Germinal center (tissue), 1 donor: ENCODE results near the gene HIRA.
A peak's percentile ranks its signal among the peaks of the same experiment; 100 is the strongest.
"Not testable (repeated sequence)": the region's sequence is repeated elsewhere in the genome, so short reads cannot be mapped to it uniquely, and the experiment has no call there.

ENCODE experiments used
- DNase-seq: peaks from one replicate; pipeline ENCODE4 v3.0.0; 2012; ENCODE audit warnings: mixed read lengths, low spot score

Gene HIRA

DNA sequence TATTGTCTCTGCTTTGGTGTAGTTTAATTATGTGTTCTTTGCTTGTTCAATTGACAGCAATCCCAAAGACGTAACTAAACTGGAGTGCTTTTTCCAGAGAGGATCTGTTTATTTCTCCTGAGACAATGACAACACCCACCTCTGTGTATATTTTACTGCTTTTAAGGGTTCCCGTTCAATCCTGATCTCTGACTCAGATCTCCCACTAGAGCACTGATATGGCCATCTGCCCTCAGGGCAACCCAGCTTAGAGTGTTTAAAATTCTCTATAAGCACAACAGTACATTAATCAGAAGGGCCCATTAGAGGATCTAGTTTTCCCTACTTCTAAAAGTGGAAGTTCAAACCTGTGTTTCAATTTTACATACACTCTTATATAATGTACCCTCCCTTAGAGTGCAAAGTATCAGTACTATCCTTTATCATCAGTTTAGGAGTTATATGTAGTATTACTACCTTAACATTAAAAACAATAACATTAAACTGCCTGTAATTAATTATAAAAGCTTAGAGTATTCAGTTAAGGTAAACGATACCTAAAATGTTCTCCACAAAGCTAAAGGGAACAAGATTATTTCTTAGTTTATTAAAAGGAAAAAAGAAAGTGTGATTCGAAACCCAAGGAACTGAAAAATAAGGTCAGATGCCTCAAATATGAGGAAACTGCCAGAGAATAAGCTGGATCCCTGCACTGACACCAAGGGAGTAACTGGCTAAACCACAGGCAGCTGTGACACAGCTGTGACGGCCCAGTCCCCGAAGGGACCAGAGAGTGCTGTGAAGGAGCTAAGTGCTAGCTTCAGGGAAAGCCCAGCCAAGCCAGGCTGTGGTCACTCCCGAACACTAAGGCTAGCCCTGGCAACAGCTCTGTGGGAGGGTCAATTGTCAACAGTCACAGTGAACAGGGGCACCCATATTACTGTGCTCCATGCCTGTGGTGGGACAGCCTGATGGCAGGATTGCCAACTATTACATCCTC is 32.2 kb upstream of the HIRA start:
- DNase-seq = no peak

DNA sequence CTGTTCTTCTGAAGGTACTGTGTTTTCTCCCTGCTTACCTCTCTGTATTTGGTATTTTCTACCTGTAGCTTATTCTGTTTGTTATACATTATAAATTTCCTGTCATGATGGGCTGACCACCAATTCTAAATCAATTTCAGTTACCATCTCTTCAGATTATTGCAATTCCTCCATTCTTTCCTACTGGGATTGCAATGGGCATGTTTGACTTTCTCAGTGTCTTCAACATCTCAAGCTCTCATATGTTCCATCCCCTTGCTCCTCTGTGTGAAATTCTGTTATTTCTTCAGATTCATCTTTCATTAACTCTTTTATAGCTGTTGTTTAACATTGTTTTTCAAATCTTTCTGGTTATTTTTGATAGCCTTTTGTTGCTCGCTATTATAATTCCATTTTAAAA is 31.5 kb upstream of the HIRA start:
- no peak for DNase-seq

DNA sequence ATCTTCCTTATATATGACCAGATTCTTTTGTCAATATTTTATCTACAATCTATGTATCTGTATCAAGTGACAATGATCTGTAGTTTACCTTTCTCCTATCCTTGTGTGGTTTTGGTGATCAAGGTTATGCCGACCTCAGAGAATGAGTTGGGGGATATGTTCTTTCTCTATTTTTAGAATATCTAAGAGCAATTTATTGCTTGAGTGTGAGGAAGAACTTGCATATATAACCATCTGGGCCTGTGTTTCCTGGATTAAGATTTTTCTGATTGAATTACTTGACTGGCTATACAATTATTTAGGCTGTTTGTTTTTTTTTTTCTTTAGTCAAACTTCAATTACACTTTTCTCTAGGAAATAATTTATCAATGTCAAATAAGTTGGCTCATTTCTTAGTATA is 30.0 kb upstream of the HIRA start:
- no peak for DNase-seq

DNA sequence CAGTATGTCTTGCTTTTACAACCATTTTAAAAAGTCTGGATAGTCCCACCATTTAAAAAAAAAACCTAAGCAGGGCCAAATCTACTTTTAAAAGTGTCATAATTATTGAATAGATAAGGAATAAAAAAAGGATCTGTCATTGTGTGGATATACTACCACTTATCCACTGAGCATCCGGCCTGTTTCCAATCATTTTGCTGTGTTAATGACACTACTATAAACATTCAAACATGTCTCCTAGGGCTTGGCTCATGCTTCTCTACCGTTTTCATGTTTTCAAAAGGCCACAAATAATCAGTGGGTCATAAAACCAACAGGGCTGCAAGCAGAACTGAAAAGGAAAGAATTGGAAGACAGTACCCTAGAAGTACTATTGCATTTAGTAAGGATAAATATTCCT is 28.5 kb upstream of the HIRA start:
- DNase-seq = no peak

DNA sequence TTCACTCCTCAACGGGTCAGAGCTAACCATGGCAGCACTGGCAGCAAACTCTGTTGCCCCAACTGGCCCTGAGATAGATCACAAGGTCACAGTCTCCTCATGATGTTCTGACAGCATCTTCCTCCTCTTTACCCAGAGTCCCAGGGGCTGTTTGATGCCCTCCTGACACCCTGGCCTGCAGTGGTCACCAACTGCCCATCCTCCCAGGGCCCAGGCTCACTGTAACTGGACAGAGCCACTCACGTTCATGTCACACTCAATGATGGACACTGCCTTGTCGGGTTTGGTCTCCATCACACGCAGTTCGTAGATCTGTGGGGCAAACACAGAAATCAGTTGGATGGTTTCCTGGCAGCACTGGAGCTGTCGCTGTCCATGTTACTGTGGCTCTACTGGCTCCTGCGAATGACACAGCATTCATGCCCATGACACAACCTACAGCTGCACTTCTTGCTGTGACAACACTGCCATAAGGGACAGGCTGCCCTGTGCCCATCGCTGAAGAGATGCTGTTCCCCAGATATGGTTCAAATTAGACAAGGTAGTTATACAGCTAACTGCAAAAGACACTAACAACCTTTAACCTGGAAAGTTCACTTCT is 26.4 kb upstream of the HIRA start:
- no peak for DNase-seq

DNA sequence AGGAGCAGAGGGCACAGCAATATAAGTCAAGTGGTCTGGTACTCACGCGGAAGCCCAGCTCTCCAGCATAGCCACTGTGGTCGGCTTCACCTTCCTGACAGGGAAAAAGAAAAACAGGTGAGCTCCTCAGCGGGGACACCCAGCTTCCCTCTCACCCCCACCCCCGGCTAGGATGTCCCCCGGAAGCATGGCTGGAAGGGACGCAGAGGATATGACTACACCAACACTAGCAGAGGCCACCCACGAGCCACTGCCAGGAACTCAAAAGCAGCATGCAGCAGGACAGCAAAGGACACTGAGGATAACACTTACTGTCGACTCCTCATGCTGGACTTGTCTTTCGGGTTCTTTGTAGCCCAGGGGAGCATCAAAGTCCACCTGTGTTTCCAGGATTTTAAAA is 25.0 kb upstream of the HIRA start:
- no peak for DNase-seq

DNA sequence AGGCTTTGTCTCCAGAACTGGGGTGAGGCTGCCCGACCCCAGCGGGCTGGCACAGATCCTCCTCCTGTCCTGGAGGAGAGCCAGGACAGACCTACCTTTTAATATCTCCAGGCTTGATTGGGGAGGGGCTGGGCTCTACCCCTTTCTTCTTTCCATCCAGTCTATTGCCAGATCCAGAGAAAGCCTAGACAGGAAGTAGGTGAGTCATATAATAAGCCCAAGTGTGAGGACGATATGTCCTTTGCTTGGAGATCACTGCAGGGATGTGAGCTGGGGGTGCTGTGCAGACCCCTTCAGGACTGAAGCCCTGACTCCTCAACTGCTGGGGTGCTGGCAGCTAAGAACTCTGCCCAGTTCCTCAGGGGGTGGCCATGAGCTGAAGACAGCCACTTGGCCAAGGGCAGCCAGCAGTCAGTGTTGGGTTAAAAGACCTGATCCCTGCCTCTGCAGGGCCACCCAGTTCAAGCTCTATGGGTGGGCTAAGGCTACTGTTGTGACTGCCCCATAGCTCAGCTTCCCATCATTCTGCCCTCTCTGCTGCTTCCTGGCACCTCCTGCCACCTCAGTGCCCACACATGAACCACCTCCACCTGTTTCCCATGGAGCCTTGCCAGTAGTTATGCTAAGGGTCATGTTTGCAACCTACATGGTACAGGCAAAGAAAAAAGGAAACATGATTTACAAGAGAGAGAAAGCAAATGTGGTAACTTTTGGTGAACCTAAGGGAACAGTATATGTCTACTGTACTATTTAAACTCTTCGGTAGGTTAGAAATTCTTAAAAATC is 24.2 kb upstream of the HIRA start:
- no peak for DNase-seq

DNA sequence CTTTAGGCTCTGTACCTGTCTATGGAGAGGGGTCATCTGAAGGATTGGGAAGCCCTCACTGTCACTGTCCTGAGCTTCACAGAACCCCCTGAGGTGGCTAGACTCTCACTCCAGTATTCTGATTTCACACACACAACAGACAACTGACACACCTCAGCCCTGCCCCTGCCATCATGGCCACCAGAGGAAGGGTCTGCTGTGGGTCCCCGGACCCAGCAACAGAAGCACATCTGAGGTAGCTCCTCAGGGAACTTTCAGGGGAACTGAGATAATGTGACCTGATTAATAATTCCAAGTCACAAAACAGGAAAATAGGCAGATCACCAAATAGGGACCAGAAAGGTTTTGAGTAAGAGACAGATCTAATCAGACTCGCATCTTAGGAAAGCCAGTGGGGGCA is 23.5 kb upstream of the HIRA start:
- no peak for DNase-seq

DNA sequence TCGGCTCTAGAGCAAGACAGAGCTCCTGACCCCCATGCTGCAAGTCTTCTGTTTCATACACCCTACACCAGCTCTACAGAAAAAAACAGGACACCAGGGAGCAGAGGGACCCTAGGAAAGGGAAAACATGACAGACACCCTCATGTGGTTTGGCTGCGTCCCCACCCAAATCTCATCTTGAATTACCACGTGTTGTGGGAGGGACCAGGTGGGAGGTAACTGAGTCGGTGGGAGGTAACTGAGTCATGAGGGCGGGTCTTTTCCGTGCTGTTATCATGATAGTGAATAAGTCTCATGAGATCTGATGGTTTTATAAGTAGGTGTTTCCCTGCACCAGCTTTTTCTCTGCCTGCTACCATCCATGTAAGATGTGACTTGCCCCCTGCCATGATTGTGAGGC is 22.6 kb upstream of the HIRA start:
- DNase-seq = no peak

DNA sequence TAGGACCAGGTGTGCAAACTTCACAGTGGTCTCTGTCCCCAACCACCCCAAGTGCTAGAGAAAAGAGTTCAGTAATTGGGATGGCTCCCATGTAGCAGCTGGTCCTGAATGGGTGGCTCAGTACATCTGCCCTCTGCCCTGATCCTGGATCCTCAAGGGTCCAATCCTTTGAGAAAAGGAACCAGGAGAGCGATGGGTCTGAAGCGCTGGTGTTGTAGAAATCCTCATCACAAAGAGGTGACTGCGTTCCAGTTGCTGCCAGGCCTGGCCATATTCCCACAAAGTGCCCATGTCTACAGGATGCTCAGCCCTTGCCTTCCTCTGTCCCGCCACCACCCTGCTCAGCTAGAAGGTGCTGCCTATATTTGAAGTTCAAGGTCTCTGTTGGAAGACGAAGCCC is 22.2 kb upstream of the HIRA start:
- no peak for DNase-seq

DNA sequence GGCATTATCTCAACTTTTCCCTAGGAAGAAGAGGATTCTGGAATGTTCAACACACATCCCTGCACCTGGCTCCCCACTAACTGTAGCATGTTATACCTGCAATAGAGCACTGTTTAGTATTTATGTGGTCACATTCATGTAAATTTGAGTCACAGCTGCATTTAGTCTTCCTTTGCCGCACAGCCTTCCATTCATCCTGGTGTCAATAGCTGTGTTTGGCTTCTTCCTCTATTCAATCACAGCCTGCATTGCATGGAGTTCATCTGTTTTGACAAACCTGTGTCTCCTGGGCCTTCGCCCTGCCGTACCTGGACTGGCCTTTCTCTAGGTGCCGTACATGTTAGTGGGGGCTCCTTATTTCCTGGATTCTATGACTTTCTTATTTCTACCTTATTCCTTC is 20.0 kb upstream of the HIRA start:
- no peak for DNase-seq

DNA sequence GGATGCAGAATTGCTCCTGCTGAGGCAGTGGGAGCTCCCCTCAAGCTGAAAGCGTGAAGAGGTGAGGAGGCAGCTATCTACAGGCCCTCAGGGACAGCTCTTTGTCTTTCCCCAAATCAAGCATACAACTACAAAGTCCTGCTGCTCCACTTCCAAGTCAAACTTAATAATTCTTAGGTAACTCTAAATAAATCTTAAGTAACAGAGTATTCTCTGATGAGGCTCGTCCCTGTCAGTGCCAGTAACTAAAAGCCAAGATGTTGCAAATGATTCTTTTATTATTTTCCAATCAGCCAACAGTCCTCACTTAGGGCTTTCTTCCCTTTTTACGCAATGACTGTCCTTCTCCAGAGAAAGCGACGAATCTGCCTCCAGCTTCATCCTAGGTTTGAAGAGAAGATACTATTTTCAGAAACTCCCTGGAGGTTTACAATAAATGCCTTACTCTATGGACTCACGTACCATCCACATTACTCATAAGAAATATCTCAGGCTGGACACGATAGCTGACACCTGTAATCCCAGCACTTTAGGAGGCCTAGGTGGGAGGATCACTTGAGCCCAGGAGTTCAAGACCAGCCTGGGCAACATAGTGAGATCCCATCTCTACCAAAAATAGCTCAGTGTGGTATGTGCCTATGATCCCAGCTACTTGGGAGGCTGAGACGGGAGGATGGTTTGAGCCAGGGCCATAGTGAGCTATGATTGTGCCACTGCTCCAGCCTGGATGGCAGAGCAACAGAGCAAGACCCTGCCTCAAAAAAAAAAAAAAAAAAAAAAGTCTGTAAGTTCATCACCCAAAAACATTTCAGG is 19.0 kb upstream of the HIRA start:
- DNase-seq = no peak

DNA sequence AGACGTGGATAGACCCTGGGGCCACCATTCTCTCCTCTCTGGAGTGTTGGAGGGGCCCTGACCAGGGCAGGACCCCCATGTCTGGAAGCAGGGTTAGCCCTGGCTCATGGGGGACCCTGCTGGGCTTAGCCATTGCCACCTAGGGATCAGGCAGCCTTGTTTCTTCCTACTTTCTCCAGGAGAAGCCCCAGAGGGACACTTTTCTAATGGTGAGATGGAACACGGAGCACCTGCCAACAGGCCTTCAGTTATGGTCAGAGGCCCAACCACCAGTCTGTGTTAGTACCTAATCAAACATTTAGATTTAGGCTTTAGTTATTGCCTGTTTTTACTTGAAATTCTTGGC is 17.9 kb upstream of the HIRA start:
- no peak for DNase-seq

DNA sequence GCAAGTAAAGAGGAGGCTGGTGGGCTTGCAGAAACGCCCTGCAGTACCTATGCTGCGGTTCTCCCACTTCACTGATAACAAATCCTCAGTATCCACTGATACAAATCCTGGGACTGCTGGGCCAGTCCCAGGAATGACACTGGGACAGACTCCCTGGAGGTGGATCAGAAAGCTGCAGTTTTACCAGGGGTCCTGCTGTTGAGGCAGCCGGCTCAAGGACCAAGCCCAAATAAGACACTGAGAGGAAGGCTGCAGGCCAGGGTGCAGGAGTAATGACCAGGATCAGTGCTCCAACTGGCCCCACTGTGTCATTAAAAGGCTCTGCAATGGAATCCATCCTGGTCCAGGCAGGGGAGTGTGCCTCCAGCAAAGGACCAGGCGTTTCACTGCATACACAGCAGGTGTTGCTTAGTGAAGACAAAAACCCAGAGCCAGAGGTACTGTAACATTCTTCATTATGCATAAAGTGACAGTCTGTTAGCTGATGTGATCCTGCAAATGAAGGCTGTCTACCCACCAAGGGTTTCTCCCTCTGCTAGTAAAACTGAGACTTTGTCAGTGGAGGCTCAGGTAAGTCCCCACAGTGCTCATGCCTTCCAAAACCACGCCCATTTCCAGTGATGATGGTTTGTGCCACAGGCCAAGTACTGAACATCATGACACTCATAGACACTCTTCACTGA is 17.3 kb upstream of the HIRA start:
- no peak for DNase-seq

DNA sequence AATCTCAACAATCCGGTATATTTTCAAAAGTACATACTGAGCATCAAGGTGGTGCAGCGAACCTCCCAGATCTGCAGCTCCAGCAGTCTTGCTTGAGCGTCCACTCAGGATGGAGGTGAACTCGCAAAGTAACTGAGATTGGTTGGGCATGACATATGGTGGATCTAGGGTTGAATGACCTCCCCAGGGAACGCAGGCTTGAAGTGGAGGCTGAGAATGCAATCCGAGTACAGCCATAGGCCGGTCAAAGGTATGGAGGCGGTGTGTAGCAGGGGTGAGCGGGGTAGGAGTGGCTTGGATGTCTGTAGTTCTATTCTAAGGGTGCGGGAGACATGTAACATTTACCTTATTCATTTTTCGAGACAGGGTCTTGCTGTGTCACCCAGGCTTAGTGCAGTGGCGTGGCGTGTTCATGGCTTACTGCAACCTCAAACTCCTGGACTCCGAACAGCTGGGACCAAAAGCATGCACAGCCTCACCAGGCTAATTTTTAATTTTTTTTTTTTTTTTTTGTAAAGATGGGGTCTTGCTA is 16.6 kb upstream of the HIRA start:
- peak; percentile 93 for DNase-seq

DNA sequence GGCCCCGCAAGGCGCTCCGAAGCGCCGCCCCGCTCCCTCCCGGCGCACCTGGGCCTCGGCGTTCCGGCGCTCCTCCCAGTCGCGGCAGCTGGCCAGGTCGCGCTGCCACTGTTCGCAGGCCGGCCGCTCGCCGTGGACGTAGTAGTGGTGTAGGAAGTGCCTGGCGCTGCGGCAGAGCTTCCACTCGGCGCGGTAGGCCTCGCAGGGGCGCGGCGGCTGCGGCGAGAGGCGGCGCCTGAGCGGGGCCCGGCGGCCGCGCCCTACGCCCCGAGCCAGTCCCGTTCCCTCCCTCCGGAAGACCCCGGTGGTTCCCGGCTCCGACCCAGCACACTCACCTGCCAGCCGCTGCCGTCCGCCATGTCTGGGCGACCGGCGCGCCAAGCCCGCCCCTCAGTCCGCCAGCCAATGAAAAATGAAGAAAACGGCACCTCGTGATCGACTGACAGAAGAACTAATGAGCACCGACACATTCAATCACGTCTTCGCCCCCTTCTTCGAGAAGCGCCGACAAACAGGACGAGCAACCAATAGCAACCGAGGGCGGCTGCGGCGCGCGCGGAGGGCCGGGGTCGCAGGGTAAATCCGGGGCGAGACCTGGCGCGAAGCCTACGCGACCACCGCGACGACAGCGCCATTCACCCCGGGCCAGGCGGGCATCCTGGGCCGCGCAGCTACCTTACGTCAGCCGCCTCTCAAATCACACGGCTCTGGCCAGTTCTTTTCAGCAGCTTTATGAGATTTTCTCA is 16.0 kb upstream of the HIRA start, which contains the start of gene C22orf39:
C22orf39 (minus strand) TSS at position 382 of the 746 bp plus-strand sequence; CDS start at position 359, 23 bp downstream.
- DNase-seq = peak; percentile 97

DNA sequence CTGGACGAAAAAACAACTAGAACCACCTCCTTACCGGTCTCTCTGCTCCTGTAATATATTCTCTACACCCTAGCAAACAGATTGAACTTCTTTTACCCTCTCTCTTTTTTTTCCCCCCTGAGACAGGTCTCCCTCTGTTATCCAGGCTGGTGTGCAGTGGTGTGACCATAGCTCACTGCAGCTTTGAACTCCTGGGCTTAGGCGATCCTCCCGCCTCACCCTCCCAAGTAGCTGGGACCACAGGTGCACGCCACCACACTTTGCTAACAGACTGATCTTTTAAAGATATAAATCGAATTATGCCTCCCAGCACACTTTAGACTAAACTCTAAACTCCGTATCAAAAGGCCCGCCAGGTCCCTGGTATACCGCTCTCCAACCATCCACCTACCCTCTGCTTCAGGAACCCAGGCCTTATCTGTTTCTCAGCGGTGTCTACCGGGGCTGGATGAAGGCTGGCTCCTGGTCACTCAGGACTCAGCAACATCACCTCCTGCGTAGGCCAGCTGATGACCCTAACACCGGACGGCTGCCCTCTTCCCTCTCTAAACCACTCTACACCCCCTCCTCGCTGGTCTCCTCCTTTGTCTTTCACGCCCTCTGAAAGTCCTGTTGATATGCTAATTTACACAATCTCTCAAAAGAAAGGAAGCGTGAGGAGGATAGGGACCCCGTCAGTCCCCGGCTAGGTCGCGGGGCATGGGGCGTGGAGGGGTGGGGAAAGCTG is 15.2 kb upstream of the HIRA start:
- DNase-seq = no peak

DNA sequence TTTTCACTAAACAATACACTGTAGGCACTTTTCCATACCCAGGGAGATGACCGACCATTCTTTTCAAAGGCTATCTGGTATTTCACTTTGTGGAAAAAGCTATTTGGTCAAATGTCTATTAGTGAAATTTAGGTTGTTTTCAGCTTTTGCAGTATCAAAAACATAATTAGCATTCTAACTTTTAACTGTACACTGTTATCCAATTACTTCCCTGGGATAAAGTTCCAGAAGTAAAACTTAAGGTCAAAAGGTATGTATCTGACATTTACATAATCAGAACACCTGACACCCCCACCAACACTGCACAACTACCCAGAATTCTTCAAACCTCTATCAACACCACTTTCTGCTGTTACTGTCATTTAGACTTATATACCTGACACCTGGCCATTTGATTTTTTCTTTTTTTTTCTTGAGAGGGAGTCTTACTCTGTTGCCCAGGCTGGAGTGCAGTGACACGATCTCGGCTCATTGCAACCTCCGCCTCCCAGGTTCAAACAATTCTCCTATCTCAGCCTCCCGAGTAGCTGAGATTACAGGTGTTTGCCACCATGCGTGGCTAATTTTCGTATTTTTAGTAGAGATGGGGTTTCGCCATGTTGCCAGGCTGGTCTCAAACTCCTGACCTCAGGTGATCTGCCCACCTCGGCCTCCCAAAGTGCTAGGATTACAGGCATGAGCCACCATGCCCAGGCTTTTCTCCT is 13.9 kb upstream of the HIRA start:
- not testable (repeated sequence) for DNase-seq
